HEK293 (cell line): ENCODE data around the gene SLAMF1.

Experiments used
- CTCF ChIA-PET: fragments of 350-600 bp; formaldehyde crosslinking; extraction: SDS; loops from one replicate; lab custom pipeline; 2021; ENCODE audit warnings: antibody characterized with exemption; lab: Yijun Ruan, JAX
- POLR2A ChIA-PET: fragments of 300-600 bp; formaldehyde crosslinking; extraction: SDS; loops from one replicate; lab custom pipeline; 2020; ENCODE audit warnings: antibody characterized with exemption, inconsistent platforms; lab: Yijun Ruan, JAX
- H3K27ac ChIP-seq: fragments of 200-500 bp; sonication (Bioruptor generic); 2 replicates; pipeline ENCODE4 v1.5.1; 2014; ENCODE audit warnings: low read depth, low read length, control low read depth, inconsistent platforms; ENCODE audit errors: extremely low read depth
- H3K36me3 ChIP-seq, 2 experiments: fragments of 200-500 bp in 1 of 2; sonication (Bioruptor generic) in 1 of 2; 1 replicate in 1 of 2; 2 replicates in 1 of 2; pipeline ENCODE4 v1.5.1; 2014 to 2017; ENCODE audit warnings: inconsistent platforms in 2 of 2, low read length in 2 of 2; ENCODE audit not compliant: control insufficient read depth in 2 of 2, insufficient read depth in 1 of 2
- H3K4me1 ChIP-seq: fragments of 200-500 bp; sonication (Bioruptor generic); 2 replicates; pipeline ENCODE4 v1.5.1; 2014; ENCODE audit warnings: mild to moderate bottlenecking, low read length, inconsistent platforms; ENCODE audit not compliant: control insufficient read depth, insufficient read depth
- H3K4me3 ChIP-seq: 2 replicates; pipeline ENCODE4 v1.5.1; 2011; ENCODE audit warnings: low read depth, mild to moderate bottlenecking, control low read depth, low read length, moderate library complexity
- H3K9me3 ChIP-seq: fragments of 200-500 bp; sonication (Bioruptor generic); 2 replicates; pipeline ENCODE4 v1.5.1; 2014; ENCODE audit warnings: low read depth, low read length, inconsistent platforms; ENCODE audit not compliant: control insufficient read depth, insufficient read depth
- ATF2 ChIP-seq: fragments of 450-650 bp; formaldehyde crosslinking; IDR thresholded peaks from 2 replicates; pipeline ENCODE4 v1.5.1; 2016; ENCODE audit warnings: missing biosample characterization, missing genetic modification characterization, low read depth
- BCL6B ChIP-seq: fragments of 450-650 bp; formaldehyde crosslinking; IDR thresholded peaks from 2 replicates; pipeline ENCODE4 v1.5.1; 2017; ENCODE audit warnings: missing biosample characterization, missing genetic modification characterization
- FEZF1 ChIP-seq: fragments of 450-650 bp; formaldehyde crosslinking; IDR thresholded peaks from 2 replicates; pipeline ENCODE4 v1.5.1; 2016; ENCODE audit warnings: missing biosample characterization, missing genetic modification characterization
- HOXA7 ChIP-seq: sonication (generic); formaldehyde crosslinking; IDR thresholded peaks from 2 replicates; pipeline ENCODE4 v1.8.1; 2022; ENCODE audit warnings: missing genetic modification reagents, borderline replicate concordance
- PRDM1 ChIP-seq: fragments of 450-650 bp; formaldehyde crosslinking; IDR thresholded peaks from 2 replicates; pipeline ENCODE4; 2016; ENCODE audit warnings: missing biosample characterization, missing genetic modification characterization
- TSHZ1 ChIP-seq: fragments of 450-650 bp; formaldehyde crosslinking; IDR thresholded peaks from 2 replicates; pipeline ENCODE4 v1.5.1; 2016; ENCODE audit warnings: missing biosample characterization, missing genetic modification characterization, borderline replicate concordance
- YY2 ChIP-seq: fragments of 450-650 bp; formaldehyde crosslinking; IDR thresholded peaks from 2 replicates; pipeline ENCODE4 v1.5.1; 2016; ENCODE audit warnings: missing biosample characterization, missing genetic modification characterization
- ZNF121 ChIP-seq: fragments of 450-650 bp; formaldehyde crosslinking; IDR thresholded peaks from 2 replicates; pipeline ENCODE4 v1.5.1; 2016; ENCODE audit warnings: missing biosample characterization, missing genetic modification characterization
- ZNF157 ChIP-seq: fragments of 450-650 bp; formaldehyde crosslinking; IDR thresholded peaks from 2 replicates; pipeline ENCODE4 v1.5.1; 2016; ENCODE audit warnings: missing biosample characterization, missing genetic modification characterization
- ZNF184 ChIP-seq: fragments of 450-650 bp; IDR thresholded peaks from 2 replicates; pipeline ENCODE4 v1.5.1; 2018; ENCODE audit warnings: missing biosample characterization, mild to moderate bottlenecking, missing genetic modification characterization
- ZNF26 ChIP-seq: fragments of 450-650 bp; formaldehyde crosslinking; IDR thresholded peaks from 2 replicates; pipeline ENCODE4 v1.5.1; 2016; ENCODE audit warnings: missing biosample characterization, missing genetic modification characterization
- ZNF335 ChIP-seq: fragments of 450-650 bp; formaldehyde crosslinking; conservative IDR thresholded peaks from 2 replicates; pipeline ENCODE4 v1.5.1; 2016; ENCODE audit warnings: missing biosample characterization, missing genetic modification characterization
- ZNF354C ChIP-seq: fragments of 450-650 bp; formaldehyde crosslinking; IDR thresholded peaks from 2 replicates; pipeline ENCODE4 v1.5.1; 2016; ENCODE audit warnings: missing biosample characterization, missing genetic modification characterization, low read depth, borderline replicate concordance
- ZNF404 ChIP-seq: fragments of 450-650 bp; formaldehyde crosslinking; IDR thresholded peaks from 2 replicates; pipeline ENCODE4 v1.5.1; 2017; ENCODE audit warnings: missing biosample characterization, missing genetic modification characterization
- ZNF549 ChIP-seq: fragments of 450-650 bp; IDR thresholded peaks from 2 replicates; pipeline ENCODE4 v1.5.1; 2018; ENCODE audit warnings: missing biosample characterization, missing genetic modification characterization, mild to moderate bottlenecking, inconsistent platforms, moderate library complexity
- ZNF701 ChIP-seq: fragments of 450-650 bp; formaldehyde crosslinking; IDR thresholded peaks from 2 replicates; pipeline ENCODE4 v1.5.1; 2016; ENCODE audit warnings: missing biosample characterization, missing genetic modification characterization
- ZNF747 ChIP-seq: fragments of 450-650 bp; formaldehyde crosslinking; IDR thresholded peaks from 2 replicates; pipeline ENCODE4 v1.5.1; 2016; ENCODE audit warnings: missing biosample characterization, missing genetic modification characterization
- TF ChIP-seq, protein P1 (sequence below): fragments of 450-650 bp; formaldehyde crosslinking; IDR thresholded peaks from 2 replicates; pipeline ENCODE4 v1.5.1; 2017; ENCODE audit warnings: missing biosample characterization, missing genetic modification characterization
- TF ChIP-seq, protein P2 (sequence below): fragments of 450-650 bp; formaldehyde crosslinking; IDR thresholded peaks from 2 replicates; pipeline ENCODE4 v1.5.1; 2016; ENCODE audit warnings: missing biosample characterization, missing genetic modification characterization
- TF ChIP-seq, protein P3 (sequence below): fragments of 450-650 bp; IDR thresholded peaks from 2 replicates; pipeline ENCODE4 v1.5.1; 2018; ENCODE audit warnings: missing biosample characterization, mild to moderate bottlenecking, missing genetic modification characterization

Gene SLAMF1

GRCh38 chr1:160618327-160618726 is 28.5 kb downstream of the SLAMF1 start (continued):
- TF ChIP-seq YY2 (tag by site-specific recombination), result no peak

DNA sequence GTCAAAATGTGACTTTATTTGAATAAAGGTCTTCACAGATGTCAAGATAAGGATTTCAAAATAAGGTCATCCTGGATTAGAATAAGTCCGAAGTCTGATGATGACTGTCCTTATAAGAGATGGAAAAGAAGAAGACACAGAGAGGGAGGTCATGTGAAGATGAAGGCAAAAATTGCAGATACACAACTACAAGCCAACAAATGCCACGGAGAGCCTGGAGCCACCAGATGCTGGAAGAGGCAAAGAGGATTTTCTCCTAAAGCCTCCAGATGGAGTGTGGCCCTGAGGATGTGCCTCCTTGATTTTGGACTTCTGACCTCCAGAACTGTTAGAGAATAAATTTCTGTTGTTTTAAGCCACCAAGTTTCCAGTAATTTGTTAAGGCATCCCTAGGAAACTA is 31.2 kb downstream of the SLAMF1 start:
- ChIA-PET CTCF (no interaction called here), POLR2A (no interaction called here)
- no peak for TF ChIP-seq ATF2 (tag by site-specific recombination)
- TF ChIP-seq, protein P1, sequence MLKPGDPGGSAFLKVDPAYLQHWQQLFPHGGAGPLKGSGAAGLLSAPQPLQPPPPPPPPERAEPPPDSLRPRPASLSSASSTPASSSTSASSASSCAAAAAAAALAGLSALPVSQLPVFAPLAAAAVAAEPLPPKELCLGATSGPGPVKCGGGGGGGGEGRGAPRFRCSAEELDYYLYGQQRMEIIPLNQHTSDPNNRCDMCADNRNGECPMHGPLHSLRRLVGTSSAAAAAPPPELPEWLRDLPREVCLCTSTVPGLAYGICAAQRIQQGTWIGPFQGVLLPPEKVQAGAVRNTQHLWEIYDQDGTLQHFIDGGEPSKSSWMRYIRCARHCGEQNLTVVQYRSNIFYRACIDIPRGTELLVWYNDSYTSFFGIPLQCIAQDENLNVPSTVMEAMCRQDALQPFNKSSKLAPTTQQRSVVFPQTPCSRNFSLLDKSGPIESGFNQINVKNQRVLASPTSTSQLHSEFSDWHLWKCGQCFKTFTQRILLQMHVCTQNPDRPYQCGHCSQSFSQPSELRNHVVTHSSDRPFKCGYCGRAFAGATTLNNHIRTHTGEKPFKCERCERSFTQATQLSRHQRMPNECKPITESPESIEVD (tag by site-specific recombination), result no peak
- TF ChIP-seq ZNF157 (tag by site-specific recombination), result no peak
- no peak for TF ChIP-seq HOXA7 (CRISPR knock-in tag)
- TF ChIP-seq PRDM1, result no peak
- TF ChIP-seq ZNF354C, result no peak
- TF ChIP-seq ZNF26 (tag by site-specific recombination), result no peak
- TF ChIP-seq, protein P2, sequence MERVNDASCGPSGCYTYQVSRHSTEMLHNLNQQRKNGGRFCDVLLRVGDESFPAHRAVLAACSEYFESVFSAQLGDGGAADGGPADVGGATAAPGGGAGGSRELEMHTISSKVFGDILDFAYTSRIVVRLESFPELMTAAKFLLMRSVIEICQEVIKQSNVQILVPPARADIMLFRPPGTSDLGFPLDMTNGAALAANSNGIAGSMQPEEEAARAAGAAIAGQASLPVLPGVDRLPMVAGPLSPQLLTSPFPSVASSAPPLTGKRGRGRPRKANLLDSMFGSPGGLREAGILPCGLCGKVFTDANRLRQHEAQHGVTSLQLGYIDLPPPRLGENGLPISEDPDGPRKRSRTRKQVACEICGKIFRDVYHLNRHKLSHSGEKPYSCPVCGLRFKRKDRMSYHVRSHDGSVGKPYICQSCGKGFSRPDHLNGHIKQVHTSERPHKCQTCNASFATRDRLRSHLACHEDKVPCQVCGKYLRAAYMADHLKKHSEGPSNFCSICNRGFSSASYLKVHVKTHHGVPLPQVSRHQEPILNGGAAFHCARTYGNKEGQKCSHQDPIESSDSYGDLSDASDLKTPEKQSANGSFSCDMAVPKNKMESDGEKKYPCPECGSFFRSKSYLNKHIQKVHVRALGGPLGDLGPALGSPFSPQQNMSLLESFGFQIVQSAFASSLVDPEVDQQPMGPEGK (tag by site-specific recombination), result no peak
- no peak overlapping the region for H3K4me3 ChIP-seq
- H3K27ac ChIP-seq, result no peak overlapping the region
- no peaks in the 10 kb centered on the region for H3K9me3 ChIP-seq
- H3K4me1 ChIP-seq, result no peaks in the 10 kb centered on the region
- H3K36me3 ChIP-seq, result no peaks in the 10 kb centered on the region

- Histone ChIP-seq H3K4me1 (no peaks in the 10 kb centered on the region), H3K4me3 (no peak overlapping the region), H3K36me3 (no peaks in the 10 kb centered on the region), H3K9me3 (no peaks in the 10 kb centered on the region), H3K27ac (no peak overlapping the region)
- POLR2A ChIA-PET, result no interaction called here
- CTCF ChIA-PET, result interaction anchor here (1.2 kb wide), 1 partner anchor 64 kb away, joined by 4 read pairs; no protein-coding TSS in a partner anchor
- TF ChIP-seq, protein P3, sequence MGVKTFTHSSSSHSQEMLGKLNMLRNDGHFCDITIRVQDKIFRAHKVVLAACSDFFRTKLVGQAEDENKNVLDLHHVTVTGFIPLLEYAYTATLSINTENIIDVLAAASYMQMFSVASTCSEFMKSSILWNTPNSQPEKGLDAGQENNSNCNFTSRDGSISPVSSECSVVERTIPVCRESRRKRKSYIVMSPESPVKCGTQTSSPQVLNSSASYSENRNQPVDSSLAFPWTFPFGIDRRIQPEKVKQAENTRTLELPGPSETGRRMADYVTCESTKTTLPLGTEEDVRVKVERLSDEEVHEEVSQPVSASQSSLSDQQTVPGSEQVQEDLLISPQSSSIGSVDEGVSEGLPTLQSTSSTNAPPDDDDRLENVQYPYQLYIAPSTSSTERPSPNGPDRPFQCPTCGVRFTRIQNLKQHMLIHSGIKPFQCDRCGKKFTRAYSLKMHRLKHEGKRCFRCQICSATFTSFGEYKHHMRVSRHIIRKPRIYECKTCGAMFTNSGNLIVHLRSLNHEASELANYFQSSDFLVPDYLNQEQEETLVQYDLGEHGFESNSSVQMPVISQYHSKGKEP (tag by site-specific recombination), result no peak
- no peak for TF ChIP-seq PRDM1
- no peak for TF ChIP-seq FEZF1 (tag by site-specific recombination)
- no peak for TF ChIP-seq ZNF121 (tag by site-specific recombination)
- no peak for TF ChIP-seq ZNF335 (tag by site-specific recombination)
- TF ChIP-seq ZNF549, result no peak
- TF ChIP-seq ZNF404 (tag by site-specific recombination), result no peak
- no peak for TF ChIP-seq ZNF701 (tag by site-specific recombination)
- no peak for TF ChIP-seq ZNF747 (tag by site-specific recombination)
- TF ChIP-seq BCL6B (tag by site-specific recombination), result no peak
- no peak for TF ChIP-seq ZNF184 (tag by site-specific recombination)
- no peak for TF ChIP-seq TSHZ1
Observed at GRCh38 chr1:160614410-160614809, 32.4 kb downstream of the SLAMF1 start.
